HepG2 (cell line): ENCODE data around the gene PACS1. TPM values are rescaled to one million over a fixed set of nuclear protein-coding genes. Genes with fewer than 3 reads are reported as not detected.

Source experiments
- HOXA3 ChIP-seq: sonication (generic); formaldehyde crosslinking; IDR thresholded peaks from 2 replicates; pipeline ENCODE4 v1.5.0; 2020; ENCODE audit warnings: missing genetic modification reagents
- KLF6 ChIP-seq: IDR thresholded peaks from 2 replicates; pipeline ENCODE4 v1.8.0; 2016; ENCODE audit warnings: missing biosample characterization, missing genetic modification reagents
- NFIB ChIP-seq: sonication (generic); formaldehyde crosslinking; IDR thresholded peaks from 2 replicates; pipeline ENCODE4 v1.9.0; 2021; ENCODE audit warnings: missing genetic modification reagents, mild to moderate bottlenecking, borderline replicate concordance
- NFKB2 ChIP-seq: sonication (generic); formaldehyde crosslinking; IDR thresholded peaks from 2 replicates; pipeline ENCODE4 v1.4.0; 2020; ENCODE audit warnings: missing genetic modification reagents, borderline replicate concordance
- ZBTB43 ChIP-seq: sonication (generic); formaldehyde crosslinking; conservative IDR thresholded peaks from 2 replicates; pipeline ENCODE4 v1.4.0; 2020; ENCODE audit warnings: missing genetic modification reagents
- ZNF674 ChIP-seq: sonication (generic); formaldehyde crosslinking; IDR thresholded peaks from 2 replicates; pipeline ENCODE4 v1.5.0; 2020; ENCODE audit warnings: low read depth, mild to moderate bottlenecking, missing genetic modification reagents
- ZNF7 ChIP-seq: IDR thresholded peaks from 2 replicates; pipeline ENCODE4 v1.6.1; 2016; ENCODE audit warnings: missing biosample characterization, missing genetic modification reagents
- polyA plus RNA-seq, 8 experiments: library from polyadenylated mRNA; depleted of rRNA in 3 of 8; stranded (reverse) in 7 of 8; unstranded in 1 of 8; fragments of >200 nt; fragmentation: Illumina TruSeq in 4 of 8; extraction: Trizol in 4 of 8; gene quantifications; 2 replicates each; pipeline versions ENCODE4 v1.2.1 to v1.2.3, GENCODE V29; 2011 to 2016; ENCODE audit warnings: low read depth in 4 of 8, missing spikeins in 1 of 8, mixed read lengths in 1 of 8; ENCODE audit not compliant: insufficient read depth in 1 of 8
- total RNA-seq, 5 experiments: library from RNA; depleted of rRNA; stranded (reverse); fragments of >200 nt; fragmentation: Illumina TruSeq; extraction: Trizol; gene quantifications; 2 replicates each; pipeline ENCODE4 v1.2.3, GENCODE V29; 2016; ENCODE audit warnings: low read depth in 1 of 5
- TF ChIP-seq, protein P1 (sequence below): IDR thresholded peaks from 2 replicates; pipeline ENCODE4 v1.6.1; 2016; ENCODE audit warnings: mild to moderate bottlenecking
- TF ChIP-seq, protein P2 (sequence below): sonication (generic); formaldehyde crosslinking; IDR thresholded peaks from 2 replicates; pipeline ENCODE4 v1.4.0; 2020; ENCODE audit warnings: missing genetic modification reagents, mild to moderate bottlenecking, borderline replicate concordance
- TF ChIP-seq, protein P3 (sequence below): sonication (generic); formaldehyde crosslinking; IDR thresholded peaks from 2 replicates; pipeline ENCODE4 v1.4.0; 2020; ENCODE audit warnings: low read depth, mild to moderate bottlenecking, missing genetic modification reagents
- TF ChIP-seq, protein P4 (sequence below): sonication (generic); formaldehyde crosslinking; IDR thresholded peaks from 2 replicates; pipeline ENCODE4 v1.5.0; 2020; ENCODE audit warnings: mild to moderate bottlenecking, missing genetic modification reagents, borderline replicate concordance

PACS1 gene
- total and polyA plus RNA-seq, 2 of the 13 experiments (the other 11 are each of a cell fraction or from before 2014, with no cell fraction given) = 7.6 to 8.6 TPM

- TF ChIP-seq ZBTB43 (CRISPR knock-in tag) (no peak), ZNF7 (no peak), KLF6 (CRISPR knock-in tag) (no peak), HOXA3 (CRISPR knock-in tag) (peak; percentile 67), ZNF674 (no peak), NFKB2 (CRISPR knock-in tag) (no peak), NFIB (no peak)
- TF ChIP-seq, protein P1, sequence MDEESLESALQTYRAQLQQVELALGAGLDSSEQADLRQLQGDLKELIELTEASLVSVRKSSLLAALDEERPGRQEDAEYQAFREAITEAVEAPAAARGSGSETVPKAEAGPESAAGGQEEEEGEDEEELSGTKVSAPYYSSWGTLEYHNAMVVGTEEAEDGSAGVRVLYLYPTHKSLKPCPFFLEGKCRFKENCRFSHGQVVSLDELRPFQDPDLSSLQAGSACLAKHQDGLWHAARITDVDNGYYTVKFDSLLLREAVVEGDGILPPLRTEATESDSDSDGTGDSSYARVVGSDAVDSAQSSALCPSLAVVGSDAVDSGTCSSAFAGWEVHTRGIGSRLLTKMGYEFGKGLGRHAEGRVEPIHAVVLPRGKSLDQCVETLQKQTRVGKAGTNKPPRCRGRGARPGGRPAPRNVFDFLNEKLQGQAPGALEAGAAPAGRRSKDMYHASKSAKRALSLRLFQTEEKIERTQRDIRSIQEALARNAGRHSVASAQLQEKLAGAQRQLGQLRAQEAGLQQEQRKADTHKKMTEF (CRISPR knock-in tag) = 0 out of 2 replicates have a peak, but pooled peaks have one; percentile 21
- TF ChIP-seq, protein P2, sequence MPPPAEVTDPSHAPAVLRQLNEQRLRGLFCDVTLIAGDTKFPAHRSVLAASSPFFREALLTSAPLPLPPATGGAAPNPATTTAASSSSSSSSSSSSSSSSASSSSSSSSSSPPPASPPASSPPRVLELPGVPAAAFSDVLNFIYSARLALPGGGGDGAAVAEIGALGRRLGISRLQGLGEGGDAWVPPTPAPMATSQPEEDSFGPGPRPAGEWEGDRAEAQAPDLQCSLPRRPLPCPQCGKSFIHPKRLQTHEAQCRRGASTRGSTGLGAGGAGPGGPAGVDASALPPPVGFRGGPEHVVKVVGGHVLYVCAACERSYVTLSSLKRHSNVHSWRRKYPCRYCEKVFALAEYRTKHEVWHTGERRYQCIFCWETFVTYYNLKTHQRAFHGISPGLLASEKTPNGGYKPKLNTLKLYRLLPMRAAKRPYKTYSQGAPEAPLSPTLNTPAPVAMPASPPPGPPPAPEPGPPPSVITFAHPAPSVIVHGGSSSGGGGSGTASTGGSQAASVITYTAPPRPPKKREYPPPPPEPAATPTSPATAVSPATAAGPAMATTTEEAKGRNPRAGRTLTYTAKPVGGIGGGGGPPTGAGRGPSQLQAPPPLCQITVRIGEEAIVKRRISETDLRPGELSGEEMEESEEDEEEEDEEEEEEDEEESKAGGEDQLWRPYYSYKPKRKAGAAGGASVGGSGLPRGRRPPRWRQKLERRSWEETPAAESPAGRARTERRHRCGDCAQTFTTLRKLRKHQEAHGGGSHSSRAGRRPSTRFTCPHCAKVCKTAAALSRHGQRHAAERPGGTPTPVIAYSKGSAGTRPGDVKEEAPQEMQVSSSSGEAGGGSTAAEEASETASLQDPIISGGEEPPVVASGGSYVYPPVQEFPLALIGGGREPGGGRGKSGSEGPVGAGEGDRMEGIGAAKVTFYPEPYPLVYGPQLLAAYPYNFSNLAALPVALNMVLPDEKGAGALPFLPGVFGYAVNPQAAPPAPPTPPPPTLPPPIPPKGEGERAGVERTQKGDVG (CRISPR knock-in tag) = peak; percentile 55; the same call in 1 of the 2 replicates
- TF ChIP-seq, protein P3, sequence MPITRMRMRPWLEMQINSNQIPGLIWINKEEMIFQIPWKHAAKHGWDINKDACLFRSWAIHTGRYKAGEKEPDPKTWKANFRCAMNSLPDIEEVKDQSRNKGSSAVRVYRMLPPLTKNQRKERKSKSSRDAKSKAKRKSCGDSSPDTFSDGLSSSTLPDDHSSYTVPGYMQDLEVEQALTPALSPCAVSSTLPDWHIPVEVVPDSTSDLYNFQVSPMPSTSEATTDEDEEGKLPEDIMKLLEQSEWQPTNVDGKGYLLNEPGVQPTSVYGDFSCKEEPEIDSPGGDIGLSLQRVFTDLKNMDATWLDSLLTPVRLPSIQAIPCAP (CRISPR knock-in tag) = no peak
- TF ChIP-seq, protein P4, sequence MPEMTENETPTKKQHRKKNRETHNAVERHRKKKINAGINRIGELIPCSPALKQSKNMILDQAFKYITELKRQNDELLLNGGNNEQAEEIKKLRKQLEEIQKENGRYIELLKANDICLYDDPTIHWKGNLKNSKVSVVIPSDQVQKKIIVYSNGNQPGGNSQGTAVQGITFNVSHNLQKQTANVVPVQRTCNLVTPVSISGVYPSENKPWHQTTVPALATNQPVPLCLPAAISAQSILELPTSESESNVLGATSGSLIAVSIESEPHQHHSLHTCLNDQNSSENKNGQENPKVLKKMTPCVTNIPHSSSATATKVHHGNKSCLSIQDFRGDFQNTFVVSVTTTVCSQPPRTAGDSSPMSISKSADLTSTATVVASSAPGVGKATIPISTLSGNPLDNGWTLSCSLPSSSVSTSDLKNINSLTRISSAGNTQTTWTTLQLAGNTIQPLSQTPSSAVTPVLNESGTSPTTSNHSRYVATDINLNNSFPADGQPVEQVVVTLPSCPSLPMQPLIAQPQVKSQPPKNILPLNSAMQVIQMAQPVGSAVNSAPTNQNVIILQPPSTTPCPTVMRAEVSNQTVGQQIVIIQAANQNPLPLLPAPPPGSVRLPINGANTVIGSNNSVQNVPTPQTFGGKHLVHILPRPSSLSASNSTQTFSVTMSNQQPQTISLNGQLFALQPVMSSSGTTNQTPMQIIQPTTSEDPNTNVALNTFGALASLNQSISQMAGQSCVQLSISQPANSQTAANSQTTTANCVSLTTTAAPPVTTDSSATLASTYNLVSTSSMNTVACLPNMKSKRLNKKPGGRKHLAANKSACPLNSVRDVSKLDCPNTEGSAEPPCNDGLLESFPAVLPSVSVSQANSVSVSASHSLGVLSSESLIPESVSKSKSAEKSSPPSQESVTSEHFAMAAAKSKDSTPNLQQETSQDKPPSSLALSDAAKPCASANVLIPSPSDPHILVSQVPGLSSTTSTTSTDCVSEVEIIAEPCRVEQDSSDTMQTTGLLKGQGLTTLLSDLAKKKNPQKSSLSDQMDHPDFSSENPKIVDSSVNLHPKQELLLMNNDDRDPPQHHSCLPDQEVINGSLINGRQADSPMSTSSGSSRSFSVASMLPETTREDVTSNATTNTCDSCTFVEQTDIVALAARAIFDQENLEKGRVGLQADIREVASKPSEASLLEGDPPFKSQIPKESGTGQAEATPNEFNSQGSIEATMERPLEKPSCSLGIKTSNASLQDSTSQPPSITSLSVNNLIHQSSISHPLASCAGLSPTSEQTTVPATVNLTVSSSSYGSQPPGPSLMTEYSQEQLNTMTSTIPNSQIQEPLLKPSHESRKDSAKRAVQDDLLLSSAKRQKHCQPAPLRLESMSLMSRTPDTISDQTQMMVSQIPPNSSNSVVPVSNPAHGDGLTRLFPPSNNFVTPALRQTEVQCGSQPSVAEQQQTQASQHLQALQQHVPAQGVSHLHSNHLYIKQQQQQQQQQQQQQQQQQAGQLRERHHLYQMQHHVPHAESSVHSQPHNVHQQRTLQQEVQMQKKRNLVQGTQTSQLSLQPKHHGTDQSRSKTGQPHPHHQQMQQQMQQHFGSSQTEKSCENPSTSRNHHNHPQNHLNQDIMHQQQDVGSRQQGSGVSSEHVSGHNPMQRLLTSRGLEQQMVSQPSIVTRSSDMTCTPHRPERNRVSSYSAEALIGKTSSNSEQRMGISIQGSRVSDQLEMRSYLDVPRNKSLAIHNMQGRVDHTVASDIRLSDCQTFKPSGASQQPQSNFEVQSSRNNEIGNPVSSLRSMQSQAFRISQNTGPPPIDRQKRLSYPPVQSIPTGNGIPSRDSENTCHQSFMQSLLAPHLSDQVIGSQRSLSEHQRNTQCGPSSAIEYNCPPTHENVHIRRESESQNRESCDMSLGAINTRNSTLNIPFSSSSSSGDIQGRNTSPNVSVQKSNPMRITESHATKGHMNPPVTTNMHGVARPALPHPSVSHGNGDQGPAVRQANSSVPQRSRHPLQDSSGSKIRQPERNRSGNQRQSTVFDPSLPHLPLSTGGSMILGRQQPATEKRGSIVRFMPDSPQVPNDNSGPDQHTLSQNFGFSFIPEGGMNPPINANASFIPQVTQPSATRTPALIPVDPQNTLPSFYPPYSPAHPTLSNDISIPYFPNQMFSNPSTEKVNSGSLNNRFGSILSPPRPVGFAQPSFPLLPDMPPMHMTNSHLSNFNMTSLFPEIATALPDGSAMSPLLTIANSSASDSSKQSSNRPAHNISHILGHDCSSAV = no peak
These were observed 1.8 kb upstream of the PACS1 start (continued) for GRCh38 chr11:66068154-66068821.
